B cell (primary cell): ENCODE results near the gene AKAP9. TPM values are rescaled to one million over a fixed set of nuclear protein-coding genes. Genes with fewer than 3 reads are reported as not detected.
"Not testable (repeated sequence)": the region's sequence is repeated elsewhere in the genome, so short reads cannot be mapped to it uniquely, and the experiment has no call there.

Experiments used
- ATAC-seq: fragments of 200-7000 bp; cut with Tn5 transposase; one replicate; pipeline ENCODE4 v1.10.0; 2021; ENCODE audit warnings: low read depth, mild to moderate bottlenecking, moderate number of reproducible peaks, moderate library complexity
- CTCF ChIA-PET: fragments of 350-600 bp; sonication (Branson Sonifier 250); formaldehyde crosslinking; loops from one replicate; lab custom pipeline; 2021; ENCODE audit warnings: antibody characterized with exemption, inconsistent platforms; lab: Charles Lee
- POLR2A ChIA-PET: fragments of 350-600 bp; sonication (Branson Sonifier 250); formaldehyde crosslinking; loops from one replicate; lab custom pipeline; 2021; ENCODE audit warnings: antibody characterized with exemption; lab: Charles Lee
- DNase-seq: peaks from one replicate; pipeline ENCODE4 v3.0.0; 2013
- H2AFZ ChIP-seq: 2 replicates; pipeline ENCODE4 v1.6.1; 2012; ENCODE audit warnings: mild to moderate bottlenecking, low read depth, low read length; ENCODE audit not compliant: insufficient read depth, poor library complexity, severe bottlenecking
- H3K27ac ChIP-seq, 2 donors: 1 replicate in 1 of 2; 2 replicates in 1 of 2; pipeline ENCODE4 v1.5.1; 2012 to 2013; ENCODE audit warnings: low read length in 2 of 2, mild to moderate bottlenecking in 2 of 2, moderate library complexity in 1 of 2
- H3K27me3 ChIP-seq, 4 experiments: fragments of 200-600 bp in 1 of 4; sonication (generic) in 1 of 4; replicated peaks in 1 of 4; 1 replicate in 2 of 4; 2 replicates in 2 of 4; pipeline versions ENCODE4 v1.6.1 to v1.7.0; 2013 to 2016; ENCODE audit warnings: low read length in 3 of 4, mild to moderate bottlenecking in 2 of 4, mixed read lengths in 1 of 4, moderate library complexity in 1 of 4; ENCODE audit not compliant: insufficient read depth in 4 of 4, control insufficient read depth in 3 of 4; ENCODE audit errors: control extremely low read depth in 1 of 4
- H3K36me3 ChIP-seq, 2 experiments: replicated peaks in 1 of 2; 1 replicate in 1 of 2; 2 replicates in 1 of 2; pipeline versions ENCODE4 v1.6.1 to v1.7.1; 2013; ENCODE audit warnings: low read length in 1 of 2; ENCODE audit not compliant: insufficient read depth in 2 of 2, control insufficient read depth in 1 of 2; ENCODE audit errors: control extremely low read depth in 1 of 2, extremely low read depth in 1 of 2
- H3K4me1 ChIP-seq, 2 donors: fragments of 200-600 bp in 1 of 2; sonication (generic) in 1 of 2; 1 replicate in 1 of 2; 2 replicates in 1 of 2; pipeline versions ENCODE4 v1.5.1 to v1.6.1; 2013 to 2017; ENCODE audit warnings: low read length in 2 of 2; ENCODE audit not compliant: control insufficient read depth in 2 of 2, insufficient read depth in 2 of 2
- H3K4me2 ChIP-seq: replicated peaks from 2 replicates; pipeline ENCODE3; 2012; ENCODE audit warnings: mild to moderate bottlenecking, low read depth, low read length; ENCODE audit not compliant: poor library complexity, severe bottlenecking
- H3K4me3 ChIP-seq, 5 experiments: fragments of 200-600 bp in 1 of 5; sonication (generic) in 1 of 5; 1 replicate in 3 of 5; 2 replicates in 2 of 5; pipeline versions ENCODE4 v1.5.1 to v1.7.0; 2011 to 2016; ENCODE audit warnings: low read length in 4 of 5, mild to moderate bottlenecking in 4 of 5, low read depth in 2 of 5, control low read depth in 1 of 5, moderate library complexity in 1 of 5; ENCODE audit not compliant: insufficient read depth in 1 of 5; ENCODE audit errors: control extremely low read depth in 1 of 5, extremely low read depth in 1 of 5
- H3K79me2 ChIP-seq: fragments of 200-600 bp; sonication (generic); one replicate; pipeline ENCODE4 v1.6.0; 2016; ENCODE audit warnings: low read length; ENCODE audit not compliant: control insufficient read depth, insufficient read depth
- H3K9ac ChIP-seq: fragments of 200-600 bp; sonication (generic); 2 replicates; pipeline ENCODE4 v1.6.1; 2017; ENCODE audit warnings: mild to moderate bottlenecking, low read length, moderate library complexity
- H3K9me3 ChIP-seq, 3 donors: one replicate each; pipeline versions ENCODE4 v1.6.1 to v1.7.1; 2013; ENCODE audit warnings: low read length in 2 of 3; ENCODE audit not compliant: control insufficient read depth in 2 of 3, insufficient read depth in 1 of 3; ENCODE audit errors: control extremely low read depth in 1 of 3
- H4K20me1 ChIP-seq: 2 replicates; pipeline ENCODE4 v1.6.0; 2012; ENCODE audit warnings: mild to moderate bottlenecking, low read length; ENCODE audit not compliant: insufficient read depth, control insufficient read depth, poor library complexity, severe bottlenecking
- H3K27ac Mint-ChIP-seq: one replicate; pipeline ENCODE4 v1.8.0; 2021; ENCODE audit warnings: mixed read lengths
- H3K27me3 Mint-ChIP-seq: one replicate; pipeline ENCODE4 v1.8.0; 2021; ENCODE audit warnings: mixed read lengths
- H3K4me1 Mint-ChIP-seq: one replicate; pipeline ENCODE4 v1.8.0; 2021; ENCODE audit warnings: mixed read lengths
- H3K4me3 Mint-ChIP-seq: one replicate; pipeline ENCODE4 v1.8.0; 2021; ENCODE audit warnings: mixed read lengths
- H3K9me3 Mint-ChIP-seq: one replicate; pipeline ENCODE4 v1.8.0; 2022; ENCODE audit warnings: mixed read lengths; ENCODE audit not compliant: insufficient read depth
- EZH2 ChIP-seq: IDR thresholded peaks from 2 replicates; pipeline ENCODE4 v1.6.1; 2012; ENCODE audit warnings: borderline replicate concordance, low read depth, mild to moderate bottlenecking, moderate library complexity, low read length; ENCODE audit not compliant: insufficient read depth, poor library complexity, severe bottlenecking
- WGBS: methylation state at CpG from one replicate; pipeline ENCODE4 v1.1.5; 2013; ENCODE audit warnings: missing lambda C conversion rate; ENCODE audit not compliant: insufficient coverage; 5-methylcytosine and 5-hydroxymethylcytosine counted together
- intact Hi-C: fragments of 100-400 bp; cut with micrococcal nuclease; formaldehyde crosslinking; loops from one replicate; pipeline ENCODE4 v1.10.0; 2022
- polyA plus RNA-seq: library from polyadenylated mRNA; depleted of rRNA; stranded (reverse); fragments of >200 nt; gene quantifications from 2 replicates; pipeline ENCODE4 v1.2.3, GENCODE V29; 2012
- total RNA-seq, 2 donors: library from RNA; stranded (reverse); fragments of 120-200 nt in 1 of 2; gene quantifications; 1 replicate in 1 of 2; 2 replicates in 1 of 2; pipeline versions ENCODE4 v1.2.3 to v1.2.4, GENCODE V29; 2013 to 2022
- TF ChIP-seq, protein P1 (sequence below): fragments of 200-600 bp; IDR thresholded peaks from one replicate; pipeline ENCODE4 v1.8.0; 2022; ENCODE audit warnings: antibody characterized with exemption, mild to moderate bottlenecking

Gene AKAP9
- total and polyA plus RNA-seq, 2 donors (not counting 1 experiment from before 2014, with no cell fraction given): 19.3 to 106 TPM

DNA sequence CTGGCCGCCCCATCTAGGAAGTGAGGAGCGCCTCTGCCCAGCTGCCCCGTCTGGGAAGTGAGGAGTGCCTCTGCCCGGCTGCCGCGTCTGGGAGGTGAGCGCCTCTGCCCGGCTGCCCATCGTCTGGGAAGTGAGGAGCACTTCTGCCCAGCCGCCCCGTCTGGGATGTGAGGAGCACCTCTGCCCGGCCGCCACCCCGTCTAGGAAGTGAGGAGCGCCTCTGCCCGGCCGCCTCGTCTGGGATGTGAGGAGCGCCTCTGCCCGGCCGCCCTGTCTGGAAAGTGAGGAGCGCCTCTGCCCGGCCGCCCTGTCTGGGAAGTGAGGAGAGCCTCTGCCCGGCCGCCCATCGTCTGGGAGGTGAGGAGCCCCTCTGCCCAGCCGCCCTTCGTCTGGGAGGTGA, 86.5 kb downstream of the AKAP9 start:
- H4K20me1 ChIP-seq, H3K4me1 Mint-ChIP-seq, POLR2A ChIA-PET, ATAC-seq, intact Hi-C loops, H3K9me3 Mint-ChIP-seq, H3K4me1 ChIP-seq, H2AFZ ChIP-seq, H3K27me3 ChIP-seq, H3K79me2 ChIP-seq, H3K4me3 ChIP-seq, CTCF ChIA-PET, DNase-seq, H3K27ac Mint-ChIP-seq, H3K4me2 ChIP-seq, H3K9ac ChIP-seq, H3K27me3 Mint-ChIP-seq, H3K4me3 Mint-ChIP-seq, H3K27ac ChIP-seq: not testable (repeated sequence)
- WGBS: over 99% methylated on average over 29 of the region's 29 CpGs
- H3K36me3 ChIP-seq: peaks cover 11 to 49% of the 10 kb centered on the region in 2 experiments
- peaks cover 0 to 14% (median 0%) of the 10 kb centered on the region in 3 donors for H3K9me3 ChIP-seq

DNA sequence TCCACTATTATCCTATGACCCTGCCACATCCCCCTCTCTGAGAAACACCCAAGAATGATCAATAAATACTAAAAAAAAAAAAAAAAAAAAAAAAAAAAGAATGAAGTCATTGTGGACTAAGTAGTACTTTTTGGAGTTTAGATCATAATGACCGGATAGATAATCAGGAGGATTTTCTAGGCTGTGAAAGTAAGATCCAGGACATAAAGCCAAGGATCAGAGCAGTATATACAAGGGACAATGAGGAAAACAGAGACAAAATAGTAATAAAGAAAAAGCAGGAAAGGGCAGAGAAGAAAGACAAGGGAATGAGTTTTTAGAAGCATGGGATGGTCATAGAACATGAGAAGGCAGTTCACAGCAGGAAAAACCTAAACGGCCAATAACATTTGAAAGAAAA, 87.6 kb downstream of the AKAP9 start:
- Histone ChIP-seq H2AFZ (no peak overlapping the region), H3K4me1 (no peaks in the 10 kb centered on the region), H3K9me3 (peaks cover 0 to 14% (median 0%) of the 10 kb centered on the region in 3 donors), H3K4me3 (no peak overlapping the region), H3K9ac (no peak overlapping the region), H3K4me2 (no peak overlapping the region), H4K20me1 (no peaks in the 10 kb centered on the region), H3K27ac (no peak overlapping the region), H3K79me2 (no peaks in the 10 kb centered on the region), H3K27me3 (no peaks in the 10 kb centered on the region), H3K36me3 (peaks cover 7 to 38% of the 10 kb centered on the region in 2 experiments)
- DNase-seq: no peak
- intact Hi-C loops: no loop called here
- no peaks in the 10 kb centered on the region for H3K9me3 Mint-ChIP-seq
- no peak for ATAC-seq
- no peak overlapping the region for H3K4me3 Mint-ChIP-seq
- no peak for TF ChIP-seq EZH2
- TF ChIP-seq, protein P1, sequence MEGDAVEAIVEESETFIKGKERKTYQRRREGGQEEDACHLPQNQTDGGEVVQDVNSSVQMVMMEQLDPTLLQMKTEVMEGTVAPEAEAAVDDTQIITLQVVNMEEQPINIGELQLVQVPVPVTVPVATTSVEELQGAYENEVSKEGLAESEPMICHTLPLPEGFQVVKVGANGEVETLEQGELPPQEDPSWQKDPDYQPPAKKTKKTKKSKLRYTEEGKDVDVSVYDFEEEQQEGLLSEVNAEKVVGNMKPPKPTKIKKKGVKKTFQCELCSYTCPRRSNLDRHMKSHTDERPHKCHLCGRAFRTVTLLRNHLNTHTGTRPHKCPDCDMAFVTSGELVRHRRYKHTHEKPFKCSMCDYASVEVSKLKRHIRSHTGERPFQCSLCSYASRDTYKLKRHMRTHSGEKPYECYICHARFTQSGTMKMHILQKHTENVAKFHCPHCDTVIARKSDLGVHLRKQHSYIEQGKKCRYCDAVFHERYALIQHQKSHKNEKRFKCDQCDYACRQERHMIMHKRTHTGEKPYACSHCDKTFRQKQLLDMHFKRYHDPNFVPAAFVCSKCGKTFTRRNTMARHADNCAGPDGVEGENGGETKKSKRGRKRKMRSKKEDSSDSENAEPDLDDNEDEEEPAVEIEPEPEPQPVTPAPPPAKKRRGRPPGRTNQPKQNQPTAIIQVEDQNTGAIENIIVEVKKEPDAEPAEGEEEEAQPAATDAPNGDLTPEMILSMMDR: no peak
- CTCF ChIA-PET: no interaction called here
- POLR2A ChIA-PET: no interaction called here
- H3K27ac Mint-ChIP-seq: no peak overlapping the region
- 100% methylated on average over 1 of the region's 2 CpGs for WGBS
- H3K4me1 Mint-ChIP-seq: no peaks in the 10 kb centered on the region
- no peaks in the 10 kb centered on the region for H3K27me3 Mint-ChIP-seq
